KOPT-K1 (cell line): ENCODE results near the gene RNASE8.

Experiments used
- H3K27ac ChIP-seq: fragments of 200-600 bp; sonication (generic); 2 replicates; pipeline ENCODE4 v1.5.1; 2016; ENCODE audit warnings: antibody characterized with exemption, mild to moderate bottlenecking, low read depth, low read length; ENCODE audit not compliant: poor library complexity, severe bottlenecking
- H3K36me3 ChIP-seq: fragments of 200-600 bp; sonication (generic); 2 replicates; pipeline ENCODE4 v1.5.1; 2017; ENCODE audit warnings: antibody characterized with exemption, mild to moderate bottlenecking, low read length, moderate library complexity; ENCODE audit not compliant: insufficient read depth
- H3K9me3 ChIP-seq: fragments of 200-600 bp; sonication (generic); 2 replicates; pipeline ENCODE4 v1.5.1; 2017; ENCODE audit warnings: antibody characterized with exemption, low read length, mild to moderate bottlenecking; ENCODE audit not compliant: insufficient read depth, poor library complexity, severe bottlenecking

The RNASE8 gene

GRCh38 chr14:21086908-21087293, 29.3 kb downstream of the RNASE8 start:
- peaks cover 5% of the 10 kb centered on the region; the same call in 1 of the 2 replicates for H3K36me3 ChIP-seq
- no peak overlapping the region for H3K27ac ChIP-seq

GRCh38 chr14:21087294-21088091, 29.9 kb downstream of the RNASE8 start:
- H3K36me3 ChIP-seq, result peaks cover 10% of the 10 kb centered on the region; the same call in 1 of the 2 replicates
- no peaks in the 10 kb centered on the region for H3K9me3 ChIP-seq
- no peak overlapping the region for H3K27ac ChIP-seq

More at GRCh38 chr14:21086908-21087293, 29.3 kb downstream of the RNASE8 start:
- no peaks in the 10 kb centered on the region for H3K9me3 ChIP-seq

GRCh38 chr14:21088687-21089086, 31.1 kb downstream of the RNASE8 start:
- Histone ChIP-seq H3K36me3 (peaks cover 10% of the 10 kb centered on the region; the same call in 1 of the 2 replicates), H3K9me3 (no peaks in the 10 kb centered on the region), H3K27ac (no peak overlapping the region)

- no peak overlapping the region for H3K27ac ChIP-seq
- H3K9me3 ChIP-seq, result no peaks in the 10 kb centered on the region
- H3K36me3 ChIP-seq, result peaks cover 10% of the 10 kb centered on the region; the same call in 1 of the 2 replicates
Measured at GRCh38 chr14:21089271-21089670, 31.6 kb downstream of the RNASE8 start.

- Histone ChIP-seq H3K36me3 (peaks cover 10% of the 10 kb centered on the region; the same call in 1 of the 2 replicates), H3K27ac (no peak overlapping the region), H3K9me3 (no peaks in the 10 kb centered on the region)
Measured at GRCh38 chr14:21089877-21090193, 32.2 kb downstream of the RNASE8 start.

GRCh38 chr14:21090194-21090939, 32.7 kb downstream of the RNASE8 start:
- peaks cover 10% of the 10 kb centered on the region; the same call in 1 of the 2 replicates for H3K36me3 ChIP-seq
- H3K9me3 ChIP-seq, result no peaks in the 10 kb centered on the region
- no peak overlapping the region for H3K27ac ChIP-seq

GRCh38 chr14:21090940-21091663, 33.5 kb downstream of the RNASE8 start:
- H3K9me3 ChIP-seq, result no peaks in the 10 kb centered on the region
- no peak overlapping the region for H3K27ac ChIP-seq
- peaks cover 10% of the 10 kb centered on the region; the same call in 1 of the 2 replicates for H3K36me3 ChIP-seq

GRCh38 chr14:21091821-21092272, 34.2 kb downstream of the RNASE8 start:
- Histone ChIP-seq H3K36me3 (peaks cover 10% of the 10 kb centered on the region; the same call in 1 of the 2 replicates), H3K9me3 (no peaks in the 10 kb centered on the region), H3K27ac (no peak overlapping the region)

- Histone ChIP-seq H3K36me3 (peaks cover 10% of the 10 kb centered on the region; the same call in 1 of the 2 replicates), H3K9me3 (no peaks in the 10 kb centered on the region), H3K27ac (no peak overlapping the region)
Measured at GRCh38 chr14:21092273-21093011, 34.8 kb downstream of the RNASE8 start.

GRCh38 chr14:21093018-21093417, 35.4 kb downstream of the RNASE8 start:
- no peaks in the 10 kb centered on the region for H3K9me3 ChIP-seq
- H3K27ac ChIP-seq, result no peak overlapping the region
- peaks cover 10% of the 10 kb centered on the region; the same call in 1 of the 2 replicates for H3K36me3 ChIP-seq

- Histone ChIP-seq H3K27ac (no peak overlapping the region), H3K36me3 (peaks cover 10% of the 10 kb centered on the region; the same call in 1 of the 2 replicates)
Measured at GRCh38 chr14:21093769-21094681, 36.4 kb downstream of the RNASE8 start.

GRCh38 chr14:21095430-21096205, 38.0 kb downstream of the RNASE8 start:
- Histone ChIP-seq H3K9me3 (no peaks in the 10 kb centered on the region), H3K27ac (no peak overlapping the region)

More at GRCh38 chr14:21093769-21094681, 36.4 kb downstream of the RNASE8 start:
- H3K9me3 ChIP-seq, result no peaks in the 10 kb centered on the region

GRCh38 chr14:21096438-21096837, 38.8 kb downstream of the RNASE8 start:
- Histone ChIP-seq H3K36me3 (peaks cover 9% of the 10 kb centered on the region; the same call in 1 of the 2 replicates), H3K9me3 (no peaks in the 10 kb centered on the region), H3K27ac (no peak overlapping the region)

More at GRCh38 chr14:21095430-21096205, 38.0 kb downstream of the RNASE8 start:
- H3K36me3 ChIP-seq, result peaks cover 10% of the 10 kb centered on the region; the same call in 1 of the 2 replicates
